Measurements from ENCODE around the gene TDP2. TPM values are rescaled to one million over a fixed set of nuclear protein-coding genes. Genes with fewer than 3 reads are reported as not detected.

Gene TDP2
- 30.1 and 49.3 TPM in 2 replicates for total RNA-seq (2014; rRNA removed; shearing (Covaris generic); ENCODE audit: low replicate concordance)

- Histone ChIP-seq H3K36me3 (ENCODE audit: insufficient read depth, low read length) (peaks cover 27% of the 10 kb centered on the region), H3K4me1 (ENCODE audit: low read length) (peaks cover 29% of the 10 kb centered on the region), H3K9ac (ENCODE audit: low read length) (peak within 1 kb of the TSS; percentile 96), H4K20me1 (ENCODE audit: insufficient read depth, low read depth, low read length) (no peaks in the 10 kb centered on the region), H3K4me3 (ENCODE audit: low read length) (peak within 1 kb of the TSS; percentile 93), H3K79me2 (ENCODE audit: low read length) (peaks cover 64% of the 10 kb centered on the region), H3K27ac (ENCODE audit: low read length) (peak within 1 kb of the TSS; percentile 74), H3K4me2 (ENCODE audit: low read depth, low read length, poor library complexity, severe bottlenecking) (peak within 1 kb of the TSS; percentile 87), H3K9me2 (replicated peaks; ENCODE audit: insufficient read depth, low read length) (no peaks in the 10 kb centered on the region), H3K27me3 (ENCODE audit: low read length) (no peaks in the 10 kb centered on the region), H2AFZ (ENCODE audit: low read length) (peak within 1 kb of the TSS; percentile 85), H3K9me3 (ENCODE audit: low read length) (peaks cover 4% of the 10 kb centered on the region; the same call in 1 of the 2 replicates)
- peak; percentile 99 for DNase-seq
These were observed at the start of gene TDP2, which contains the start of gene ACOT13 for GRCh38 chr6:24666641-24667377. TSS of gene TDP2 (minus strand) at chr6:24666899. CDS start at chr6:24666862, 37 bp downstream. TSS of gene ACOT13 (plus strand) at chr6:24667077. CDS start at chr6:24667264, 187 bp downstream.

- no peaks in the 10 kb centered on the region for H3K9me2 ChIP-seq (replicated peaks; ENCODE audit: insufficient read depth, low read length)
- no peaks in the 10 kb centered on the region for H3K27me3 ChIP-seq (ENCODE audit: low read length)
- no peak overlapping the region for H3K9ac ChIP-seq (ENCODE audit: low read length)
- no peak overlapping the region for H3K27ac ChIP-seq (ENCODE audit: low read length)
- H3K4me1 ChIP-seq (ENCODE audit: low read length), result peaks cover under 1% of the 10 kb centered on the region; the same call in 1 of the 2 replicates
- H3K79me2 ChIP-seq (ENCODE audit: low read length), result peaks cover 55% of the 10 kb centered on the region
- H4K20me1 ChIP-seq (ENCODE audit: insufficient read depth, low read depth, low read length), result peaks cover 7% of the 10 kb centered on the region; the same call in 1 of the 2 replicates
- DNase-seq, result no peak
- no peak overlapping the region for H3K4me2 ChIP-seq (ENCODE audit: low read depth, low read length, poor library complexity, severe bottlenecking)
- peaks cover 93% of the 10 kb centered on the region for H3K36me3 ChIP-seq (ENCODE audit: insufficient read depth, low read length)
- H3K9me3 ChIP-seq (ENCODE audit: low read length), result no peaks in the 10 kb centered on the region
- H3K4me3 ChIP-seq (ENCODE audit: low read length), result no peak overlapping the region
- no peak overlapping the region for H2AFZ ChIP-seq (ENCODE audit: low read length)
These were observed 44.0 kb upstream of the TDP2 start for GRCh38 chr6:24710519-24711303.

GRCh38 chr6:24709014-24709711, 42.5 kb upstream of the TDP2 start:
- Histone ChIP-seq H3K9ac (ENCODE audit: low read length) (no peak overlapping the region), H3K4me3 (ENCODE audit: low read length) (no peak overlapping the region), H3K4me2 (ENCODE audit: low read depth, low read length, poor library complexity, severe bottlenecking) (no peak overlapping the region), H3K9me2 (replicated peaks; ENCODE audit: insufficient read depth, low read length) (no peaks in the 10 kb centered on the region), H2AFZ (ENCODE audit: low read length) (no peak overlapping the region), H3K79me2 (ENCODE audit: low read length) (peaks cover 44% of the 10 kb centered on the region), H3K27ac (ENCODE audit: low read length) (no peak overlapping the region), H3K9me3 (ENCODE audit: low read length) (no peaks in the 10 kb centered on the region), H3K4me1 (ENCODE audit: low read length) (peaks cover under 1% of the 10 kb centered on the region; the same call in 1 of the 2 replicates), H3K36me3 (ENCODE audit: insufficient read depth, low read length) (peaks cover 92% of the 10 kb centered on the region), H4K20me1 (ENCODE audit: insufficient read depth, low read depth, low read length) (peaks cover 4% of the 10 kb centered on the region; the same call in 1 of the 2 replicates), H3K27me3 (ENCODE audit: low read length) (no peaks in the 10 kb centered on the region)
- no peak for DNase-seq

GRCh38 chr6:24708612-24709011, 41.9 kb upstream of the TDP2 start:
- DNase-seq, result no peak
- no peak overlapping the region for H3K4me3 ChIP-seq (ENCODE audit: low read length)
- H3K79me2 ChIP-seq (ENCODE audit: low read length), result peaks cover 38% of the 10 kb centered on the region
- H3K4me1 ChIP-seq (ENCODE audit: low read length), result peaks cover 5% of the 10 kb centered on the region; the same call in 1 of the 2 replicates
- H3K36me3 ChIP-seq (ENCODE audit: insufficient read depth, low read length), result peaks cover 93% of the 10 kb centered on the region
- H4K20me1 ChIP-seq (ENCODE audit: insufficient read depth, low read depth, low read length), result no peaks in the 10 kb centered on the region; the same call in 1 of the 2 replicates
- H3K27me3 ChIP-seq (ENCODE audit: low read length), result no peaks in the 10 kb centered on the region
- H3K9me3 ChIP-seq (ENCODE audit: low read length), result no peaks in the 10 kb centered on the region
- no peak overlapping the region for H2AFZ ChIP-seq (ENCODE audit: low read length)
- no peaks in the 10 kb centered on the region for H3K9me2 ChIP-seq (replicated peaks; ENCODE audit: insufficient read depth, low read length)
- H3K9ac ChIP-seq (ENCODE audit: low read length), result no peak overlapping the region
- H3K27ac ChIP-seq (ENCODE audit: low read length), result no peak overlapping the region
- H3K4me2 ChIP-seq (ENCODE audit: low read depth, low read length, poor library complexity, severe bottlenecking), result no peak overlapping the region

GRCh38 chr6:24704468-24704867, 37.8 kb upstream of the TDP2 start:
- H3K79me2 ChIP-seq (ENCODE audit: low read length), result 0 out of 2 replicates have a peak, but pooled peaks cover 10% of the 10 kb centered on the region
- no peak overlapping the region; the same call in 1 of the 2 replicates for H3K27ac ChIP-seq (ENCODE audit: low read length)
- H3K9ac ChIP-seq (ENCODE audit: low read length), result no peak overlapping the region
- no peaks in the 10 kb centered on the region for H3K27me3 ChIP-seq (ENCODE audit: low read length)
- H3K36me3 ChIP-seq (ENCODE audit: insufficient read depth, low read length), result peaks cover 65% of the 10 kb centered on the region
- no peak overlapping the region for H3K4me3 ChIP-seq (ENCODE audit: low read length)
- no peaks in the 10 kb centered on the region for H4K20me1 ChIP-seq (ENCODE audit: insufficient read depth, low read depth, low read length)
- no peak overlapping the region for H3K4me2 ChIP-seq (ENCODE audit: low read depth, low read length, poor library complexity, severe bottlenecking)
- no peaks in the 10 kb centered on the region for H3K9me2 ChIP-seq (replicated peaks; ENCODE audit: insufficient read depth, low read length)
- no peak overlapping the region for H2AFZ ChIP-seq (ENCODE audit: low read length)
- H3K4me1 ChIP-seq (ENCODE audit: low read length), result 0 out of 2 replicates have a peak, but pooled peaks cover 5% of the 10 kb centered on the region
- no peaks in the 10 kb centered on the region for H3K9me3 ChIP-seq (ENCODE audit: low read length)
- DNase-seq, result no peak

GRCh38 chr6:24702720-24703282, 36.1 kb upstream of the TDP2 start:
- 0 out of 2 replicates have a peak, but pooled peaks cover 5% of the 10 kb centered on the region for H3K4me1 ChIP-seq (ENCODE audit: low read length)
- H3K36me3 ChIP-seq (ENCODE audit: insufficient read depth, low read length), result peaks cover 48% of the 10 kb centered on the region
- DNase-seq, result no peak
- H3K9ac ChIP-seq (ENCODE audit: low read length), result no peak overlapping the region
- 0 out of 2 replicates have a peak, but pooled peaks cover 5% of the 10 kb centered on the region for H3K79me2 ChIP-seq (ENCODE audit: low read length)
- H3K27me3 ChIP-seq (ENCODE audit: low read length), result no peaks in the 10 kb centered on the region
- no peak overlapping the region for H3K4me2 ChIP-seq (ENCODE audit: low read depth, low read length, poor library complexity, severe bottlenecking)
- no peaks in the 10 kb centered on the region for H3K9me3 ChIP-seq (ENCODE audit: low read length)
- H2AFZ ChIP-seq (ENCODE audit: low read length), result no peak overlapping the region
- no peaks in the 10 kb centered on the region for H3K9me2 ChIP-seq (replicated peaks; ENCODE audit: insufficient read depth, low read length)
- no peaks in the 10 kb centered on the region for H4K20me1 ChIP-seq (ENCODE audit: insufficient read depth, low read depth, low read length)
- H3K4me3 ChIP-seq (ENCODE audit: low read length), result no peak overlapping the region
- H3K27ac ChIP-seq (ENCODE audit: low read length), result no peak overlapping the region

GRCh38 chr6:24699521-24700359, 33.0 kb upstream of the TDP2 start:
- Histone ChIP-seq H3K9ac (ENCODE audit: low read length) (no peak overlapping the region), H3K27ac (ENCODE audit: low read length) (no peak overlapping the region), H3K4me2 (ENCODE audit: low read depth, low read length, poor library complexity, severe bottlenecking) (no peak overlapping the region), H3K9me3 (ENCODE audit: low read length) (no peaks in the 10 kb centered on the region), H3K27me3 (ENCODE audit: low read length) (no peaks in the 10 kb centered on the region), H3K79me2 (ENCODE audit: low read length) (0 out of 2 replicates have a peak, but pooled peaks cover 2% of the 10 kb centered on the region), H3K9me2 (replicated peaks; ENCODE audit: insufficient read depth, low read length) (no peaks in the 10 kb centered on the region), H3K4me1 (ENCODE audit: low read length) (peaks cover 5% of the 10 kb centered on the region), H3K36me3 (ENCODE audit: insufficient read depth, low read length) (peaks cover 20% of the 10 kb centered on the region; the same call in 1 of the 2 replicates), H2AFZ (ENCODE audit: low read length) (no peak overlapping the region), H3K4me3 (ENCODE audit: low read length) (no peak overlapping the region), H4K20me1 (ENCODE audit: insufficient read depth, low read depth, low read length) (no peaks in the 10 kb centered on the region)
- DNase-seq, result no peak
